DMS79 treated with DMSO at 0.1 percent for 48 hours (cell line): ENCODE results near the gene CMIP.

Source experiments
- DNase-seq: peaks from one replicate; lab custom pipeline; 2025; lab: John Stamatoyannopoulos, UW

CMIP gene

GRCh38 chr16:81639348-81639747 lies 194.7 kb downstream of the CMIP start:
- DNase-seq = no peak

GRCh38 chr16:81639931-81640680 lies 195.5 kb downstream of the CMIP start:
- no peak for DNase-seq

- no peak for DNase-seq
These were observed 196.1 kb downstream of the CMIP start for GRCh38 chr16:81640681-81641070.

GRCh38 chr16:81641395-81642106 lies 196.9 kb downstream of the CMIP start:
- DNase-seq = peak; percentile 28

GRCh38 chr16:81642107-81642436 lies 197.5 kb downstream of the CMIP start:
- DNase-seq = no peak

- DNase-seq = no peak
These were observed 198.3 kb downstream of the CMIP start for GRCh38 chr16:81642943-81643342.

- peak; percentile 30 for DNase-seq
These were observed 200.7 kb downstream of the CMIP start for GRCh38 chr16:81645266-81645694.

GRCh38 chr16:81645925-81646324 lies 201.3 kb downstream of the CMIP start:
- DNase-seq = no peak

- DNase-seq = no peak
These were observed 202.0 kb downstream of the CMIP start for GRCh38 chr16:81646561-81646960.

GRCh38 chr16:81647527-81647926 lies 202.9 kb downstream of the CMIP start:
- DNase-seq = no peak

- no peak for DNase-seq
These were observed 205.1 kb downstream of the CMIP start for GRCh38 chr16:81649561-81650184.

GRCh38 chr16:81650281-81650680 lies 205.7 kb downstream of the CMIP start:
- no peak for DNase-seq

- DNase-seq = peak; percentile 36
These were observed 206.5 kb downstream of the CMIP start for GRCh38 chr16:81650982-81651562.

GRCh38 chr16:81651758-81652718 lies 207.4 kb downstream of the CMIP start:
- DNase-seq = peak; percentile 19

- no peak for DNase-seq
These were observed 208.3 kb downstream of the CMIP start for GRCh38 chr16:81652798-81653505.

- no peak for DNase-seq
These were observed 209.7 kb downstream of the CMIP start for GRCh38 chr16:81654346-81654745.

GRCh38 chr16:81655469-81656162 lies 211.0 kb downstream of the CMIP start:
- no peak for DNase-seq

- no peak for DNase-seq
These were observed 212.6 kb downstream of the CMIP start for GRCh38 chr16:81657224-81657623.

GRCh38 chr16:81657781-81658180 lies 213.2 kb downstream of the CMIP start:
- no peak for DNase-seq

- DNase-seq = no peak
These were observed 213.8 kb downstream of the CMIP start for GRCh38 chr16:81658373-81658772.
